ENCODE data around the gene BARHL2.

The BARHL2 gene

DNA sequence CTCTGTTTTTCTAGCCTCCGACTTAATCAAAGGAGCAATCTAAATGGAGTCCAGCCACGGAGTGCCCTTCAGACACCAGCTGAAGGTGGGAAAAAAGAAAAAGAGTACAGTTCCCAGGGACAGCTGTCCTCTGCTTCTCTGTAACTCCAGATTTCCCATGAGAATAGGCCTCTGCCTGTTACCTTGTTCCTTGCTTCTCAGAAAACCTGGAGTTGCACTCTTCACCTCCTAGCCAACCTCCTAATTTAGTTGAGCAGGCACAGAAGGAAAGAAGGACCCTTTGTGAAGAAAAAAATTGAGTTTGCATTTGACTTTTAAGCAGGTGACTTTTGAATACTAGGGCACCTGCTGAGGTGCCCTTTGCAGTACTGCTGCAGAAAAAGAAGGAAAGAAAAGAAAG, 8.3 kb downstream of the BARHL2 start:
- no peak for DNase-seq

DNA sequence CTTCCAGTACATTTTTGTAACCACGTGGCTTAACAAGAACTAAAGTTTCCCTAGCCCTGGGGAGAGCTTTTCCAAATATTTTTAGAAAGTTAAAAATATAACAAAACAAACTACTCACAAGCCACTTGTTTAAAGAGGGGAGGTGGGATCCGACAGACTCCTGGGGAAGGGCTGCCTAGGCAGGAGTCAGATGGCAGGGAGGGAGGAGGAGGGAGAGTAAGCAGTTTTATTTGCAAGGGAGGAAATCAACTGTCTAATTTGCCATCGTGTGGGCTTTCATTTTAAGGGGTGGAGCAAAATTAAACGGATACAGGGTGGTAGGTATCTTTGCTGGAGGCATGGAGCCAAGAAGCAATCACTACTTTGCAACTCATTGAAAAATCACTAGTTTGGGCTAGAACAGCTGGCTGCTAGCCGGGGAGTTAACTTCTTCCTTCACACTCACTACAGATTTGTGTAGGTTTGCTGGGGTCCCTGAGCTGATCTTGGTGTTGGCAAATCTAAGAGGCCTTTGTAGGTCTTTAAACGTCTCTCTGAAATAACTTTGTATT, 8.8 kb downstream of the BARHL2 start:
- DNase-seq: no peak

DNA sequence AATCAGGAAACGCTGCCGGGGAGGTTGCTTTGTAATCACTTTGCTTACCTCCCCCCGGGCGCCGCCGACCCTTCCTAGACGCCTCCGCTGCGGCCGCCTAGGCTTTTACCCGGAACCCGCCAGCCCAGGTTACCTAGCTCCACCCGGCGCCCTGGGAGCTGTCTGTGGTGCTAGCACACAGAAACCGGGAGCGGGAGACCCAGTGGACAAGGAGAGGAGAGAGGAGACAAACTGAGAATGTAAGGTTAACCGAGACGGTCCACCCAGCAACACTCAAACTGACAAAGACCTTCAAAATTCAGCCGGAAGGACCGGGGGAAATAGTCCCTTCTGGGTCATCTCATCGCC, 9.8 kb downstream of the BARHL2 start:
- no peak for DNase-seq

DNA sequence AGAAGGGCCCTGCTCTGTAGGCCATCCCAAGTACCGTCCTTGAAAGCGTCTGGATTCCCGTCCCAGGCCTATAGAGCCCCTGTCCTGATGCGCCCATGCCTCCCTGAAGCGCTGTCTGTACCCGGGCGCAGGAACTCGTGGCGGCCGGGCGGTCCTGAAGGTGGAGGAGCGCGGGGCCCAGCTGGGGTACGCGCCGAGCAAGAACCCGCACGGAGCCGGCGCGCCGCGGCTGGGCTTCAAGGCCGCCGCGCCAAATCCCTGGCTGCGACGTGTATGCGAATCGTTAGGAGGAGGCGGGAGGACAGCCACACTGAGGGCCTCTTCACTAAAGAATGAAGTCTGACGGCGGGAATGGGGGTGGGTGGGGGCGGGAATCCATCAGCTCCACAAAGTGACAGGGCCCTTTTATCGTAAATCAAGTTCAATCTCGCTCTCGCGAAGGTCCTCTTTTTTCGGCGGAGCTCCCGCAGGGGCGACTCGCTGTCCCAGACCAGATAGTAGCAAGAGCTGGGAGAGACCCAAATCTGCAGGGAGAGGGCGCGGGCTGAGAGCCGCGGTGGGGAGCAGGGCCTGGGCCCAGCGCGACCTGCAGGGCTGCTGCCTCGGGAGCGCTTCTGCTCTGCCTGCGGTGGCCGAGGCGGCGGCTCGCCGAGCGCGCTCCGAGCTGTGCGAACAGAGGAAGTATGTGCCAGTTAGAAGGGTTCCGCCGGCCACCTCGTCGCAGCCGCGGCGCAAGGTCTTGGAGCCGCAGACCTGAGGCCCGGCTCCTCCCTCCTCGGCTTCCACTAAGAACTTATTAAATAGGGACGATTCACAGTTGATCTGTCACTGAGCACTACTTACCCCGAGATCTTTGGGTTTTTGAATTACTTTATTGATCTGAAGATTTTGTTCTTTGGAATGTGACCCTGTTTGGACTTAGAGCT, 10.4 kb downstream of the BARHL2 start:
- DNase-seq: no peak

DNA sequence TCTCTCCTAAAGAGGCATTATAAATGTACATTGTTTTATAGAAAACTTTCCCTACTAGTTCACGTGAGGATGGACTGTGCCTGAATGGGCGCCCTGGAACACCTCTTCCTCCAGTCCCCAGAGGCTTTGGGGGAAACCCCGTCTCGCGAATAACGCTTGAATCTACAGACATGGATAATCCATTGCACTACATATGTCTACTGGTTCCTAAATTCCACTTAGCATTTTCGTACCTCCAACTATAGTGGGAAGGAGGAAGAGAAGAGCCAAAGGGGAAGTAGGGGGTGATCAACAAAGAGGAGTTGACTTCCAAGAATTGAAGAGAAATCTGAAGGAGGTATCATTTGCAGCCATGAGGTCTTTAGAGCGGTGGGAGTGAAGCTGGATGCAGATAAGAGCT, 11.1 kb downstream of the BARHL2 start:
- no peak for DNase-seq

DNA sequence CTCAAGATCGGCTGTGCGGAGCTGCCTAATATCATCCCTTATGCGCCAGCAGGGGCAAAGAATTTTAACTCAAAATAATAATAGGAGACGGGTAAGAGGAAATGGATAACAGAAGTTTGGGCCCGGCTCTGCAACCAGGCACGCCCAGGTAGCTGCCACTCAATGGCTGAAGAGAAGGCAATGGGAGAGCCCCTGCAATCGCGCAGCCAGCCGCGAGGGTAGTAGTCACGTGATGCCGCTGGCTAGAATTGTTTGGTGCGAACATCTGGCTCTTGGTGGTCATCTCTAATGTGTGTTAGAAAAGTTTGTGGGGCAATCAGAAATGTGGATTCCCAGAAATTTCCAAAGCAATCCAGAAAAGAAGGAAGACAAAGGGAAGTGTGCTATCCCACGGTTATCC, 12.3 kb downstream of the BARHL2 start:
- DNase-seq: no peak

DNA sequence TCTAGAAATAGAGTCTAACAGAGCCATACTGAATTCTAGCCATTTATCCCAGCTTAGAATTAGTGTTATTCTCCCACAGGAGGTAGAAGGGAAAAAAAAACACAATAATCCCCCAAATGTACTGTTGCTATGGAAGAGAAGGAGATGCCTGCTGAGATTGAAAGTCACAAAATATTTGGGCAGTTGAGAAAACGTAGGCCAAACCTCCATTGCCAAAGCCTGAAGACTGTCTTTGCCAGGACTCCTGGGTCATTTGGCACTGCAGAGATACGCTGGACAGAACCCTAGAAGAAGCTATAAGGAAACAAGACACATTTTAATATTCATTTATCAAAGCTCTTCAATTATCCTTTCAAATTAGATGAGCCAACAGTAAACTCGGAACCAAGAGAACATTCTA, 22.3 kb downstream of the BARHL2 start:
- no peak for DNase-seq

DNA sequence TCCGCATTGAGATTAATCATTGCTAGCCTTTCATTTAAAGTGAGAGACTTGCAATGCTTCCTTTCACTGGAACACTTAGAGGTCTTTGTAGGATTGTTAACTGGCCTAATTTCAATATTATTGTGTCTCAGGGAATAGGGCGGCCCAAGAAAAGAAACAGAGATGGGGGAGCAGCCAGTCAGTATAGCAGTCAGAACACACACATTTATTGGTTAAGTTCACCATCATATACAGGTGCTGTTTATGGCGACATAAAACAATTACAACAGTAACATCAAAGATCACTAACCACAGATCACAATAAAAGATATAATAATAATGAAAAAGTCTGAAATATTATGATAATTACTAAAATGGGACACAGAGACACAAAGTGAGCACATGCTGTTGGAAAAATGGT, 29.4 kb downstream of the BARHL2 start:
- no peak for DNase-seq

DNA sequence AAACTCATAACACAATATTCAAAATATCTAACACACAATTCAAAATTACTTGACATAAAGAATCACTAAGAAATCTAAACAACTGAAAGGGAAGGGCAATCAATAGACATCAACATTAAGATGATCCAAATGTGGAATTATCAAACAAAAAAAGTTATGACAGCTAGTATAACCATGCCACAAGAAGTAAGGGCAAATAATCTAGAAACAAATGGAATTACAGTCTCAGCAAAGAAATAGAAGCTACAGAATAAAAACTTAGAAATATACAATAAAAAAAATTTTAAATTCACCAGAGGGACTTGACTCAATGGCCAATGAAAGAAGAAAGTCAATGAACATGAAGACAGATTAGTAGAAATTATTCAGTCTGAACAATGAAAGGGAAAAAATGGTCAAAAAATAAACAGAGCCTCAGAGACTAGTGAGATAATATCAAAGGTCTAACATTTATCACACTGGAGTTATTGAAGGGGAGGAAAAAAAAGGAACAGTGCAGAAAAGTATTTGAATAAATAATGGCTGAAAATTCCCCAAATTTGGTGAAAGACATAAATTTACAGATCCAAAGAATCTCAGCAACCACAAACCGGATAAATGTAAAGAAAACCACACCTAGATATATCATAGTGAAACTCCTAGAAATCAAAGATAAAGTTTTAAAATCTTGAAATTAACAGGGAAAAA, 41.8 kb downstream of the BARHL2 start:
- no peak for DNase-seq

DNA sequence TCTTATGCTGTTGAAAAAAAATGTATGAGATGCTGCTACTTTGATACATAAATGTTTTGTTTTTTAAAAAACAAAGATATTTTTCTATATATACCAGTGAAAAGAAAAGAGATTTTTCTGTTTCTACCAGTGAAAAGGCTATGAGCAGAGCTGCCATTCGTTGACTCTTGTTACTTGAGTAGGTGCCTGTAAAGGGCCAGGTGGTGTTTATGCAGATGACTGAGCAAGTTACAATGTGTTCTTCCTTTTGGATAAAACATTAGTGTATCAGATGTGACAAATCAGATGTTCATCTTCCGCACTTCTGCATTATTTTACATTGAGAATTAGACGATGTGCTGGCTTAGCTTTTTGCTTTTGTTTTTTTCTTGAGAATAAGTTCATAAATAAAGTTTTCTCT, 45.4 kb downstream of the BARHL2 start:
- DNase-seq: peak; percentile 91

DNA sequence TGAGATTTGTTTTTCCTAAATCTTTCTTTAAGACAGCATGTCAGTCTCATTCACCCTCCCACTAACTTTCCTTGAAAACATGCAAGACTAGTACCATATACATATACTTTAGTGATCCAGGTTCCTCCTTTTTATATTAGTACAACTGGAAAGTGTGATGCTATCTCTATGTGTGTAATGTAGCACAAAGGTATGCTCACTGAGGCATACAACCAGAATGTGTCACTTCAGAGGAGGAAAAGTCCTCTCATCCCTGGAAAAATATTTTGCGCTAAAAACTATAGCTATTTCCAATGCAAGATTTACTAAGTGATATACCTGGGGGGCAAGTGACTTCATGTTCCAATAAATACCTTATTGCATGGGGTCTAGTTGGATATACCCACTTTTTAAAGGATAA, 45.9 kb downstream of the BARHL2 start:
- peak; percentile 28 for DNase-seq

All from NCI-H2171 treated with DMSO at 0.1 percent for 48 hours (cell line).